GM18499 (cell line): ENCODE measurements around the gene GALNT1.

Experiments used
- ATAC-seq: cut with Tn5 transposase; IDR thresholded peaks from one replicate; pipeline ENCODE4 v1.9.1; 2021; ENCODE audit warnings: moderate number of reproducible peaks; ENCODE audit not compliant: insufficient read depth, unreplicated experiment

GALNT1 gene

DNA sequence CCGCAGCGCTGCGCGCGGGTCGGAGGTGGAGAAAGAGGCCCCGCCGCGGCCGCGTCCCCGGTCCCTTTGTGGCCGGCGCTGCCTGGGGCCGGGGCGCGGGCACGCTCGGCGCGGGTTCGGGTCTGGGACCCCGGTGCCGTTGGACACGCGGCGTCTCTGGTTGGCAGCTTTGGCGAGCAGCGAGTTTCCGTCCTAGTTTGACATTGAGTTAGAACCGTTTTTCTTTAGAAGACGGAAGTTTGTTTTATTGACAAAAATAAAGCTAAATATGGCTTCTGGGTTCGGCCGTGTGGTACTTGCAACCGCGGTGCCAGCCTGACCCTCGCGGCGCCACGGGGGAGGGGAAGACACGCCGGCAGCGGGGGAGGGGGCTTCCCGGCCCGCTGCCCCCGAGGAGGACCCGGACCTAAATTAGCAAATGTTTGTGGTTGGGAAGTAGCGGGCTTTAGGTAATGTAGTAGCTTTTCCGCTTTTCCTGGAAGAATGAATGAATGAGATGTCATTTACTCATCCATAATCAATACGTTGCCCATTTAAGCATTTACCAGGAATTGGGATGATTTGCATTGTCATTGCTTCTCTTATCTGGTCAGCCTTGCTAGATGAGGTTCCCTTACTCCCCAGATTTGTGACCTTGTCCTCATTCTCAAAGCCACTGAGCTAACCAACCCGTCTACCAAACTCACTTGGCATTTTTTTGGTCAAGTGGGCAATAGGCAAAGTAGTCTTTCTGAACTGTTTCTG, 530 bp downstream of the GALNT1 start:
- no peak for ATAC-seq

DNA sequence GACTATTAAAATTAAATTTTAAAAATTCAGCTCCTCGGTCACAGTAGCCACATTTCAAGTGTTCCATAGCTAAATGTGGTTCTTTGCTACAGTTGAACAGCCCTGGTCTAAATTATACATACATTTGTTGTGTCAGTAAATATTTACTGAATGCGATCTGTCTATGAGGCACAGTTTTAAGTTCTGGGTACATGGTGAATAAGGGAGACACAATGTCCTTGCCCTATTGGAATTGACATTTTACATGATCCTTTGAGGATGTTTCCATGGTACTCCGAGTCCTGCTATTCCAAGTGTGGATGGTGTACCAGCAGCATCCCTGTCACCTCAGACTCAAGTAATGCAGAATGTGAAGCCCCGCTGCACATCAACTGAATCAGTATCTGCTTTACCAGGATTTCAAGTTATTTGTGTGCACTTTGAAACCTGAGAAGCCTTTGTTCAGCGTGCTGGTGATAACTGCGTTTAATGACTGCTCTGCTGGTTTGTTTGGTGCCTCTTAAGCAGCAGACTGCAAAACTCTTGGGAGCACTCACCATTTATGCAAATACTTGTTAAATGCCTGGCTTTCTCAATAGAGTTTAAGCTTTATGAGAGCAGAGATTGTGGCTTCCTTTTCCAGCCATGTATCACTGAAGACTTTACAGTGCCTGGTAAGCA, 1.5 kb downstream of the GALNT1 start:
- no peak for ATAC-seq

DNA sequence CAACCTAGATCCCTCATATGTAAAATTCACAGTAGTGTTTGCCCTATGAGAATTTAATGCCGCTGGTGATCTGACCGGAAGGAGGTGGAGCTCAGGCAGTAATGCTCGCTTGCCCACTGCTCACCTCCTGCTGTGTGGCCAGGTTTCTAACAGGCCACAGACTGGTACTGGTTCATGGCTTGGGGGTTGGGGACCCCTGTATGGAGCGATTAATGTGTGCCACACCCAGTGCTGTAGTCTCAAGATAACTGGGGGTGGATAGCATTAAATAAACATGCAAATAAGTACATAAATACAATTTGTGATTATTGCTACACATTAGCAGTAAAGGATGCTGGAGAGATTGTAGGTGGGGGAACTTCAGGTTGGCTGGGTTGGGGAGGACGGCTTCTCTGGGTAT, 3.2 kb downstream of the GALNT1 start:
- ATAC-seq = no peak

DNA sequence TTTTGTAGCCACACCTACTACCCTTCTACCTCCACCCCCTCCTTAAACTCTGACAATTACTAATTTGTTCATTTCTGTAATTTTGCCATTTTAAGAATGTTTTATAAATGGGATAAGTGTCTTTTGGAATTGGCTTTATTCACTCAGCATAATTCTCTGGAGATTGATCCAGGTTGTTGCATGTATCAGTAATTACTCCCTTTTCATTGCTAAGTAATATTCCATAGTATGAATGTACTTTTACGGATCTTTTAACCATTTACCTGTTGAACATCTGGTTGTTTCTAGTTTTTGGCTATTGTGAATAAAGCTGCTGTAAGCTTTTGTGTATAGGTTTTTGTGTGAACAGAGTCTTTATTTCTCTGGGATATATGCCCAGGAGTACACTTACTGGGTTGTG, 4.1 kb downstream of the GALNT1 start:
- ATAC-seq = no peak

DNA sequence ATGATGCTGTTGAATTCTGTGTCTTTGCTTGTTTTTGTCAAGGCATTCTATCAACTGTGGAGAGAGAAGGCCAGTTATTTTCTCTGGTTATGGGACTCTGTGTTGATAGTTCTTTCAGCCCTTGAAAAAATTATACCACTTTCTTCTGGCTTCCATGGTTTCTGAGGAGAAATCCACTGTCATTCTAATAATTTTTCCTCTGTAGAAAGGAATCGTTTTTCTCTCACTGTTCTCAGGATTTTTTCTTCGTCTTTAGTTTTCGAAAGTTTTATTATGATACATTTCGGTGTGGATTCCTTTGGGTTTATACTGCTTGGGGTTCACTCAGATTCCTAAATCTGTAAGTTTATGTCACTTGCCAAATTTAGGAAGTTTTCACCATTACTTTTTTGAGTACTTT, 6.6 kb downstream of the GALNT1 start:
- ATAC-seq = no peak

DNA sequence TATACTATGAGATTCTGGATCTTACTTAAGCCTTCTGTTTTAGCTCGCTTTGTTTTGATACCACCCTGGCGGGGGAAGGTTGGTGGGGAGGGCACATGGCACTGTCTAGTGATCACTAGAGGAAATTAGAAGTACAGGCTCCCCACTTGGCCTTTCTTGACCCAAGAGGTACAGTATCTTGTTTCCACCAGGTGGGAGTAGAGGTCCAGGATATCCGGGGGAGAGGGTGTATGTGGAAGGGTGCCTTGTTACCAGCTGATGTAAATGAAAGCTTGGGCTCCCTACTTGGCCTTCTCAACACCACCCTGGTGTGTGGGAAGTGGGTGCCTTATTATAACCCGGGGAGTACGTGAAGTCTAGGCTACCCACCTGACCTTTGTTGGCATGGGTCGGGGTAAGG, 7.5 kb downstream of the GALNT1 start:
- no peak for ATAC-seq

DNA sequence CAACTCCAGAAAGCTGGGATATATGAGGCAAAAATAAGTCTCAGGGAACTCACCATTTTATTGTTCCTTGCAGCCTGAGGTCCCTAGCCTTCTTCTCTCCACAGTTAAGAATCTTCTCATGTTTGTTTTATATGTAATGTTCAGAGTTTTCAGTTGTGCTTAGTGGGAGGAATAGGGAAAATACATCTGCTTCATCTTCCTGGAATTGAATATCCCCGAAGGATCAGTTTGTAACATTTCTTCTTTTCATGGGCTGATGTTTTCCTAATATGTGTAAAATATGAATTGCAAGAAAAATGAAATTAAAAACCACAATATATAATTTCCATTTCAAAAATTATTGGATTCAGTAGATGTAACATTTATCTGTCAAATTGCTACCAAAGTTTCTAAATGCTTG, 8.0 kb downstream of the GALNT1 start:
- ATAC-seq = no peak

DNA sequence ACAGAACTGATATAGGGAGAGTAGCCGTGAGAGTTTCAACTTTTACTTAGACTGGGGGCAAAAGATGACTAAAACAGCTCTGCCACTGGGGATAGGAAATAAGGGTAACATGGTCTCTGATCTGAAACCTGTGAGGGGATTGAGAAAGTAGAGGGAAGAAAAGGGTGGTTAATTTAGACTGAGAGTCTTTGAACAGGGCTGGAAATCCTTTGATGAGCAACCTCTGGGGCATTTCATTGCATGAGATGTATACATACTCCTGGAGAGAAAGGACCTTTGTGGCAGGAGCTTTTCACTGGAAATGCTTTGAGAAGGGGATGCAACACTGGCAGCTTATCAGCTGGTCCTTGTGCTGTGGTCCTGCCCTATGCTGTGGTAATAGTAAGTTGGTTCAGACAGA, 9.4 kb downstream of the GALNT1 start:
- no peak for ATAC-seq

DNA sequence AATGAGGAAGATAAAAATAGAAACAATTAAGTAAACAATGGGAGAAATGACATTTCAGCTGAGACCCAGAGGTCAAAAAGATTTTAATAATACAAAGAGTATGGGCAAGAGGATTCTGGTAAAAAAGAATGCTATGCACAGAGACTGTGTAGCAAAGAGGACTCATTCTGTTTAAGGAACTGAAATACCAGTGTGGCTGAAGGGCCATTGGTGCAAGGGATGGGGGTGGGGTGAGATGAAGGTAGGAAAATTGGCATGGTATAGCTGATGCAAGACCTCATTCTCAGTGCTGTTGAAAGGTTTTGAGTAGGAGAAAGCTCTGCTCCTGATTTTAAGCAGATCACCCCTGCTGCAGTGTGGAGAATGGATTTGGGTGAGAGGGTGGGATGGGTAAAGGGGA, 10.8 kb downstream of the GALNT1 start:
- peak; percentile 92 for ATAC-seq

DNA sequence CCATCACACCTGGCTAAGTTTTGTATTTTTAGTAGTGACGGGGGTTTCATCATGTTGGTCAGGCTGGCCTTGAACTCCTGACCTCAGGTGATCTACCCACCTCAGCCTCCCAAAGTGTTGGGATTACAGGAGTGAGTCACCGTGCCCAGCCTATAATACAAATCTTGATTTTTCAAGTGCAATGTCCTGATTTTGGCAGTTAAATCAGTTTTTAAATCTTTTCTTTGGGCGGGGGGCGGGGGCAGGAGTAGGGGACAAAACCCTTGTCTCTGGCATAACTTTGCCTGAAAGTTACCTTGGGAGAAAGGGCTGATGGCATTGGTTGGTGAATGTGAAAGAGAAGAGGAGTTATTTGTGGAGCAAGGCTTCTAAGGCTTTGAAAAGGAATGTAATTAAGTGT, 12.3 kb downstream of the GALNT1 start:
- ATAC-seq = no peak

DNA sequence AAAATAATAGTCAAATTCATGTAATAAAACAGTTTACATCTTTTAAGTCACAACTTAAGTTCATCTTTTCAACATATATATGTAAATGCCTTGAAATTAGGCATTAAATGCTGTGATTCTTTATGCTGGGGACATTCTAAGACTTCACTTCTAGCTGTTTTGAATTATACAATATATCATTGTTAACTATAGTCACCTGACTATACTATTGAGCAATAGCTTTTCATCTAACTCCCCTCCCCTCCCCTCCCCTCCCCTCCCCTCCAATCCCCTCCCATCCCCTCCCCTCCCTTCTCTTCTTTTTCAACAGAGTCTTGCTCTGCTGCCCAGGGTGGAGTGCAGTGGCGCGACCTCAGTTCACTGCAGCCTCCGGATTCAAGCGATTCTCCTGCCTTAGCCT, 16.2 kb downstream of the GALNT1 start:
- no peak for ATAC-seq

DNA sequence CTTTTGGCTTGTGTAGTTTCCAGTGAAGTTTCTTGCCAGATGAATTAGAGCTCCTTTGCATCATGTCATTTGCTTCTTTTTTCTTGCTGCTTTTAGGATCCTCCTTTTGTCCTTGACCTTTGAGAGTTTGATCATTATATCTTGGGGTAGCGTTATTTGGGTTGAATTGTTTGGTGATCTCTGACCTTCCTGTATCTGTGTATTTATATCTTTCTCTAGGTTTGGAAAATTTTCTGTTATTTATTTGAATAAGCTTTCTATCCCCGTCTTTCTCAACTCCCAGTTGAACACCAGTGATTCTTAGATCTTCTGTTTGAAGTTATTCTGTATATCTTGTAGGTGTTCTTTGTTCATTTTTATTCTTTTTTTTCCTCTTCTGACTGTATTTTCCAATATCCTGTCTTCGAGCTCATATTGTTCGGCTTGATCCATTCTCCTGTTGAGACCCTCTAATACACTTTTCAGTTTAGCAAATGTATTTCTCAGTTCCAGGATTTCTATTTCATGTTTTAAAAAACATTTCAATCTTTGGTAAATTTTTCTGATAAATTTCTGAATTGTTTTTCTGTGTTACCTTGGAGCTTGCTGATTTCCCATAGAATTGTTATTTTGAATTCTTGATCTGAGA, 20.8 kb downstream of the GALNT1 start:
- no peak for ATAC-seq

DNA sequence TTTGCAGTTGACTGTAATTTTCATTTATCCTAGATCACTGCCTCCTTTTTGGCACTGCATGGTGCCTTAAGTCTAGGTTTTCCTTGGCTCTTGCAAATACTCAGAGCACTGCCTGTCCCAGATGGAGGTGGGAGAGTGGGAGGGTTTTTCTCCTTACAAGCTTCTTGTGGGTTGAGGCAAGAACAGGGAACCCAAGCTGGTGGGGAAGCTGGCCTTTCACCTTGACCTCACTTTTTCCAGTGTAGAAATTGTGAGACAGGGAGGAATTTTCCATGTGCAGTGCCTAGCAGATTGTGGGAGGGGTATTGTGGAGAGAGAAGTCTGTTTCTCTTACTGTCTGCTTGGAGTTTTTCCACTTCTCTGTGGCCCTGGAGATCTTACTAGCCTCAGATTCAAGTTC, 21.5 kb downstream of the GALNT1 start:
- ATAC-seq = no peak

DNA sequence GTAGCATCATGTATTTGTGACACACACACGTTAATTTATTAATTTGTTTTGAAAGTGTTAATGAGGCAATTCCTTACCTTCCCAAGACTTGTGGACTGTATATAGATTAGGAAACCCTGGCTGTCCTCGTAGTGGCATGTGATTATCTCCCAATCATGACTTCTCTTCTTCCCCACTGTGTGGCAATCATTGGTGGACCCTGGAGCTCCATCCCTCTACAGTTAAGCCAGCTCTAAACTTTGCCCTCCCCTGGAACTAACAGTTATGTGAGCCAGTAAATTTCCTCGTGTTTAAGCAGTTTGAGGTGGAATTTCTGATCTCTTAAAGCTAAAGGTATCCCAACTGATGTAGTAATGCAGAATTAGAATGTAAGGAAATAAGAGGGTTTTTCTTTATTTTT, 22.0 kb downstream of the GALNT1 start:
- no peak for ATAC-seq

DNA sequence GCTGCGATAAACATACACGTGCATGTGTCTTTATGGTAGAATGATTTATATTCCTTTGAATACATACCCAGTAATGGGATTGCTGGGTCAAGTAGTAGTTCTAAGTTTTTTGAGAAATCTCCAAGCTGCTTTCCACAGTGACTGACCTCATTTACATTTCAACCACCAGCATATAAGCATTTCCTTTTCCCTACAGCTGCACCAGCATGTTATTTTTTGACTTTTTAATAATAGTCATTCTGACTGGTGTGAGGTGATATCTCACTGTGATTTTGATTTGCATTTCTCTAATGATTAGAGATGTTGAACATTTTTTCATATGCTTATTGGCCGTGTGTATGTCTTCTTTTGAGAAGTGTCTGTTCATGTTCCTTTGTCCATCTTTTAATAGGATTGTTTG, 22.8 kb downstream of the GALNT1 start:
- no peak for ATAC-seq

DNA sequence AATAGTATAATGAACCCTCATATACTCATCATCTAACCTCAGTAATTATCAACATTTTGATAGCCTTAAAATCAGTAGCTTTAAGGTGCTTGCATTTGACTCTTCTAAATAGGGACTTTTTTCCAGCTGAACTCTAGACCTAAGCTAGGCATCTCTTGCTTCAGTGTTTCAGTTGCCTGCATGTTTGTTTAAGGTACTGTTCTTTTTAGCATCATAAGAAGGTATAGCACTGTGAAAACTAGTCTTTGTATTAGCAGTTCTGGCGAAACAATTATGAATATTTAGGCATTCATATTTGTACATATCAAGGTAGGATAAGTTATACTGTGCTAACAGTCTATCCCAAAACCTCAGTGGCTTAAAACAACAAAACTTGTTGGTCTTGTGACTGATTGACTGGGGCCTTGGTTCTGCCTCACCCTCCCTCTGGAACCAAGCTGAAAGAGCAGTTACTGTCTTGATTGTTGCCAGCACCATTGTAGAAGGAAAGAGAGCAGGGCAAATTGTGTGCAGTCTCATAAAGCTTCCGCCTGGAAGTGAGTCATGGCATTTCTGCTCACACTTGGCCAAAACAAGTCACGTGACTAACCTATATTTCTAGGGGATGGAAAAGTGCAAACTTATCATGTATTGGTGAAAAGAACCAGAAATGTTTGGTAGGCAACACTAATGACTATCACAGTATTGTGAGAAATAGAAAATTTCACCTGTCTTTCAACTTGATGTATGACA, 24.3 kb downstream of the GALNT1 start:
- ATAC-seq = no peak

DNA sequence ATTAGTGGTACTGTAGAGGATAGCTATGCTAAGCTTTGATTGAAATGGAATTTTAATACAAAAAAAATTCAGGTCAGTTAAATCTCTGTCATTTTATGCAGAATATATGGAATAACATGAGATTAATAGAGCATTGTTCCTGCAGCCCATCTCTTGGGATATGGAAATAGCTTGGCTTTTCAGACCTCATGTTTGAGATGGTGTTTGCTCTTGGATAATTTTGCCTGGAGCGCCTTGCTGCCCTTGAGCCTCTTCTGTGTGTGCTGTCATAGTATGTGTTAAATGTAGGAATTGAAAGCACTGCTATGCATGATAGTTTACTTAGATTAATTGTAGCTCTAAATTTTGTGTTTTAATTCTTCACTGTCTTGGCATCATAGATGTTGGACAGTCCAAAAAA, 27.7 kb downstream of the GALNT1 start:
- ATAC-seq = no peak

DNA sequence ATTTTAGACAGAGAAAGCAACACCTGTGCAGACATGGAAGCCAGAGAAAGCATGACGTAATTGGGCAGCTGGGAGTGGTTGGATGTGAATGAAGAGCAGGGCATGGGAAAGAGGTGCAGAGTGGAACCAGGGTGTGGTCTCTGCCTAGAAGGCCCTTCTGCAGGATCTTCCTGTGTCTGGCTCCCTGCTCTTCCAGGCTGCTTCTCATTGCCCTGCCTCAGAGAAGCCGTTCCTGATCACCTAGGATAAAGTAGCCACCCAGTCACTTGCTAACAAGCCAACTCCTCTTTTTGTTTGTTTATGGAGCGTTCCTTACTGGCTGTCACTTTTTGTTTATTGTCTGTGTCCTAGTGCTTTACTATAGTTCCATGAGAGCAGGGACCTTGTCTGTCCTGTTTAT, 28.5 kb downstream of the GALNT1 start:
- no peak for ATAC-seq

DNA sequence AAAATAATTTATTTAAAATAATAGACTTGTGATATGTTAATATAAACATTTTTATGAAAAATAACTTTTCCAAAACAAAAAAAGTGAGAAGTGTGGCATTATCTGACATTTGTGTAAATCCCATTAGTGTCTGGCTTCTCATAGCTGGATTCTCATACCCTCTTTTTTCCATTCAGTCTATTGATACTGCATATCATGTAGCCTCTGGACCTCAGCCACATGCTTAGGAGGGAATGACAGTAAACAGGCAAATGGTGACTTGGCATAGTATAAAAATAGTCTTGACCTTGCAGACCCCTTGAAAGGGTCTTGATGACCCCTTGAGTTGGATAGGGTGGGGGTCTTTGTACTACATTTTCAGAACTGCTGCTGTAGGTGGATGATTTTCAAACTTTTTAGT, 29.2 kb downstream of the GALNT1 start:
- no peak for ATAC-seq

DNA sequence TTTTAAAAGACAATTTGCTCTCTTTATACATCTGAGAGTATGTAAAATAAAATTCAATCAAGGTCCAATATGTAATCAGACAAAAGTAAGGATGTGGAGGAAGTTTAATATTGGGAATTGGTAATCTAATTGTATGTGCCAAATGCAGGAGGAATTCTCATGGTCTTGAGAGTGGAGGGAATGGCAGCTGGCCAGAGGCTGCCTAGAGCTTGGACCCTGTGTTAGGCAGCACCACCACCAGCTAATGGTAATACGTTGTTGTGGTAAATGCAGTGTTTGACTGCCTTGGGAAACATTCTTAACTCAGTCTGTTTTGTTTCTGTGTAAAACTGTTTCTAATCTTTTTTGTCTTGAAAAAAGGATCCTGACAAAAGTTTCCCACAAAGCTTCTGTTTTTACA, 30.0 kb downstream of the GALNT1 start:
- ATAC-seq = no peak

DNA sequence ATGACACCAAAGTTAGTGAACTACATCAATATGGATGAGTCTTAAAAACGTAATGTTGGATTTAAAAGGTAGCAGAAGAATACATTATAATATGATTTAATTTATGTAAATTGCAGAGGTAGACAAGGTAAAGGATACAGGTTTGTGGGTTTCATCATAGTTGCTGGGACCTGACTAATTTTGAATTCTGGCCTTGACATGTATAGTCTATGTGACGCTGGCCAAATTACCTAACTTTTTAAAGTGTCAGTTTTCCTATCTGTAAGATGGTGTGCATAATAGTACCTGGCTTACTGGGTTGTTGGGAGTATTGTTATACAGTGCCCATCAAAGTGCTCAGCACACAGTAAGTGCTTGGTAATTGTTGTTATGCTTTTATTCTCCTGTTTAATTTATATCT, 34.5 kb downstream of the GALNT1 start:
- no peak for ATAC-seq
